ENCODE data around the gene OTUD3.

Gene OTUD3

DNA sequence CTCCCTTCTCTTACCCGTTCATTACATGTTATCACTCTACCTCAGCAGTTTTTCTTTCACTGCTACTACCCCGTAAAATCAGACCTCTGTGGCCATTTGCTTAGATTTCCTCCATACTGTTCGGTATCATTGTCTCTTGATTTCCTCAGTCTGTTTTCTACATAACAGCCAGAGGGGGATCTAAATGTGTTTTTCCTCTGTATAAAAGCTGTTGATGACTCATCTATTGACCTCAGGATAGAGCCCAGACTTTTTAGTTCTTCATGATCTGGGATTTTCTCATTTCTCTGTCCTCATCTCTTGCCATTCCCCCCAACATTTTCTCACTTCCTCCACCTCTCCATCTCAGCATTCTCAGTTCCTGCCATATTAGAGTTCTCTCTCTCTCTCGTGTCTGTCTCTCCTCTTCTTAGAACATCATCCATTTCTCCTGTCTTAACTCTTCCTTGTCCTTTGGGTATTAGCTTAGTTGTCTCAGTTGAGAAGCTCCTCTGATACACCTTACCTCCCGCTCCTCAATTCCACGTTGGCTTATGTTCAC is 10.5 kb downstream of the OTUD3 start:
- no peak for DNase-seq (ENCODE audit: low read depth)
- H3K4me3 ChIP-seq (ENCODE audit: low read length), result no peak overlapping the region
- TF ChIP-seq CTCF (IDR thresholded peaks at IDR 0.05; ENCODE audit: insufficient read depth, low read depth, low read length, missing control alignments), result no peak

DNA sequence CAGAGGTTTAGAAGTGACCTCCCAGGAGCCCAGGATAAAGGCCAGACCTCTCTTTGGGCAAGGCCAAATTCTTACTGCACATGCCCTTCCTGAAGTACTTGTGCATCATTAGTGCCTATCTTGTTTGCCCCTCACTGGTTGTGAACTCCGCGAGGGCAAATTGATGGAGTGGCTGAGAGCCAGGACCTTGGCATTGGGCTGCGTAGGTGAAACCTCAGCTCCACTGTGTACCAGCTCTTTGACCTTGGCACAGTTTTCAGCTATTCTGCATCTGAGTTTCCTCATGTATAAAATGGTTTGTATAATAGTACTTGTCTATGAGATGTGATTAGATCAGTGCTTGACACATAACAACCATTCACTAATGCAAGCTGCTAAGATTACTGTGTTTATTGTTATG is 11.5 kb downstream of the OTUD3 start:
- DNase-seq (ENCODE audit: low read depth), result no peak
- no peak overlapping the region for H3K4me3 ChIP-seq (ENCODE audit: low read length)
- TF ChIP-seq CTCF (IDR thresholded peaks at IDR 0.05; ENCODE audit: insufficient read depth, low read depth, low read length, missing control alignments), result no peak

DNA sequence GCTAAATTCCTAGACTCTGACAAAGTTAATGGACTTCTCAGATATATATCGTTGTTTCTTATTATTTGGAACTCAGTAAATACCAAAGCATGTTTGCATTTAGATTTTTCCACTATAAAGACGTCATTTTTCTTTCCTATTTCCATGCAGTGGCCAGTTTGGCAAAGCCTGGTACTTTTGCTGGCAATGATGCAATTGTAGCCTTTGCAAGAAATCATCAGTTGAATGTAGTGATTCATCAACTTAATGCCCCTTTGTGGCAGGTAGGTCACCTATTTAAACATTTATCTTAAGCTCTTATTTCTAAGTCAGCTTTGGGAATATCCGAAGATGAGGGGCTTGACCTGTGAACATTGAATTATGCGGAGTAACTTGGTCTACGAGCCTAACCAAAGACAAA is 12.0 kb downstream of the OTUD3 start:
- H3K4me3 ChIP-seq (ENCODE audit: low read length), result no peak overlapping the region
- DNase-seq (ENCODE audit: low read depth), result no peak
- TF ChIP-seq CTCF (IDR thresholded peaks at IDR 0.05; ENCODE audit: insufficient read depth, low read depth, low read length, missing control alignments), result no peak

- no peak overlapping the region for H3K4me3 ChIP-seq (ENCODE audit: low read length)
- no peak for TF ChIP-seq CTCF (IDR thresholded peaks at IDR 0.05; ENCODE audit: insufficient read depth, low read depth, low read length, missing control alignments)
- DNase-seq (ENCODE audit: low read depth), result no peak
Measured at GRCh38 chr1:19901653-19902052, 19.5 kb downstream of the OTUD3 start.

DNA sequence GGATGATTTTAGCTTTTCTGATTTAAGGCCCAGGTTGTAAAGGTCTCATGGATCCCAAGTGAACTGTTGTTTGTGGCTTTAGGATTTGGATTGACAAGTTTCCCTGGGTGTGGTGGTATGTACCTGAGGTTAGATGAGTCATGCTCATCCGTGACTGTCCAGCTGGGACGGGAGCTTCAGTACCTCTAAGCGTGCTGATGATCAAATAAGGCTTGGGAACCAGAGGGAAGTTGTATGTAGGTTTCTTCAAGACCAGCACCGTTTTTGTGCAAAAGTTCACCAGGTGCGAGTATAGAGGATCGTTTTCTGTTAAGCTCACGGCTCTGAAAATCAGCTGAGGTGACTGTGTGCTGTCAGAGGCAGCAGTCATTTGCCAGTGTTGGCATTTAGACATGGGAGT is 21.4 kb downstream of the OTUD3 start:
- H3K4me3 ChIP-seq (ENCODE audit: low read length), result no peak overlapping the region
- peak; percentile 88 for DNase-seq (ENCODE audit: low read depth)
- TF ChIP-seq CTCF (IDR thresholded peaks at IDR 0.05; ENCODE audit: insufficient read depth, low read depth, low read length, missing control alignments), result no peak

GRCh38 chr1:19907456-19907855 is 25.3 kb downstream of the OTUD3 start:
- no peak for TF ChIP-seq CTCF (IDR thresholded peaks at IDR 0.05; ENCODE audit: insufficient read depth, low read depth, low read length, missing control alignments)
- no peak for DNase-seq (ENCODE audit: low read depth)
- H3K4me3 ChIP-seq (ENCODE audit: low read length), result no peak overlapping the region

DNA sequence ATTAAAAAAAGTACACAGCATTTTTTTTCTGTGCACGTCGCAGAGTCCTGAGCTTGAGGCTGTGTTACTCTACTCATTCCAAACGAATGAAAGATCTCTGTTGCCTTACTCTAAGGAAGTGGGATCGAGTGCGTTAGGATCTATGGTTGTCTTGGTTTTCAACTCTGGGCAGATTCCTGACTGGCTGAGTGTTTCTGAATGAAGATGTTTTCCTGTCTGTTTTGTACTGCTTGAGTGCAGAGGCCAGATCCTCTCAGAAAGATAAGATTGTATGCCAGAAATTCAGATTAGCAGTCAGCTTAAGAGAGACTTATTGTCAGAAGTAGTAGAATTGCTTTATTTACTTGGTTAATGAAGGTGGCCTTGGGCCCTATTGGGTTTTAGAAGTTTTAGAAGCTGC is 27.2 kb downstream of the OTUD3 start:
- no peak overlapping the region for H3K4me3 ChIP-seq (ENCODE audit: low read length)
- no peak for TF ChIP-seq CTCF (IDR thresholded peaks at IDR 0.05; ENCODE audit: insufficient read depth, low read depth, low read length, missing control alignments)
- no peak for DNase-seq (ENCODE audit: low read depth)

Measured in epithelial cell of esophagus (primary cell).